PC-9 (cell line): Measurements from ENCODE around the gene TVP23B. TPM values are rescaled to one million over a fixed set of nuclear protein-coding genes. Genes with fewer than 3 reads are reported as not detected.
"Not testable (repeated sequence)": the region's sequence is repeated elsewhere in the genome, so short reads cannot be mapped to it uniquely, and the experiment has no call there.

Source experiments
- BruUV-seq: library from RNA; stranded (reverse); fragments of 400-500 nt; replicated peaks from 2 replicates; lab custom pipeline; 2021; lab: Mats Ljungman, UMichigan
- CTCF ChIA-PET: fragments of 300-600 bp; sonication (Branson Sonifier 250); formaldehyde crosslinking; loops from one replicate; lab custom pipeline; 2022; ENCODE audit warnings: antibody characterized with exemption; lab: Charles Lee
- POLR2A ChIA-PET: fragments of 300-600 bp; sonication (Branson Sonifier 250); formaldehyde crosslinking; loops from one replicate; lab custom pipeline; 2022; ENCODE audit warnings: antibody characterized with exemption; ENCODE audit not compliant: unreplicated experiment; lab: Charles Lee
- DNase-seq, 2 experiments: peaks; one replicate each; pipeline versions ENCODE4 v3.0.0 to v3.0.0-alpha.2; 2015 to 2022; ENCODE audit warnings: mixed read lengths in 1 of 2
- H2AFZ ChIP-seq: fragments of 200-600 bp; sonication (generic); 2 replicates; pipeline ENCODE4 v1.8.1; 2017; ENCODE audit warnings: antibody characterized with exemption
- H3F3A ChIP-seq: fragments of 200-600 bp; sonication (generic); 2 replicates; pipeline ENCODE4 v1.8.1; 2017; ENCODE audit warnings: antibody characterized with exemption, mild to moderate bottlenecking, low read depth; ENCODE audit not compliant: insufficient read depth
- H3K27ac ChIP-seq: fragments of 200-600 bp; sonication (generic); 2 replicates; pipeline ENCODE4 v1.6.1; 2016; ENCODE audit warnings: mixed run types
- H3K27me3 ChIP-seq: fragments of 200-600 bp; sonication (generic); 2 replicates; pipeline ENCODE4 v1.6.1; 2016; ENCODE audit warnings: low read depth, mixed run types; ENCODE audit not compliant: insufficient read depth
- H3K36me3 ChIP-seq: fragments of 200-600 bp; sonication (generic); 2 replicates; pipeline ENCODE4 v1.6.1; 2016; ENCODE audit warnings: low read depth, mixed run types
- H3K4me1 ChIP-seq: fragments of 200-600 bp; sonication (generic); replicated peaks from 2 replicates; pipeline ENCODE4 v1.6.1; 2016; ENCODE audit warnings: mixed run types; ENCODE audit not compliant: insufficient read depth
- H3K4me2 ChIP-seq: fragments of 200-600 bp; sonication (generic); 2 replicates; pipeline ENCODE4 v1.6.1; 2017; ENCODE audit warnings: mixed run types
- H3K4me3 ChIP-seq: fragments of 200-600 bp; sonication (generic); 2 replicates; pipeline ENCODE4 v1.6.1; 2016; ENCODE audit warnings: mixed run types
- H3K79me2 ChIP-seq: fragments of 200-600 bp; sonication (generic); 2 replicates; pipeline ENCODE4 v1.6.1; 2017; ENCODE audit warnings: low read depth, mixed run types
- H3K9me2 ChIP-seq: fragments of 200-600 bp; sonication (generic); 2 replicates; pipeline ENCODE4 v1.8.1; 2017; ENCODE audit warnings: mild to moderate bottlenecking; ENCODE audit not compliant: insufficient read depth
- H3K9me3 ChIP-seq: fragments of 200-600 bp; sonication (generic); 2 replicates; pipeline ENCODE4 v1.8.1; 2016; ENCODE audit warnings: low read depth; ENCODE audit not compliant: insufficient read depth
- H4K20me1 ChIP-seq: fragments of 200-600 bp; sonication (generic); 2 replicates; pipeline ENCODE4 v1.8.1; 2017; ENCODE audit not compliant: insufficient read depth
- intact Hi-C: fragments of 100-400 bp; cut with micrococcal nuclease; formaldehyde crosslinking; loops from one replicate; pipeline ENCODE4 v1.10.0; 2022; ENCODE audit not compliant: unreplicated experiment
- total RNA-seq: library from RNA; stranded (reverse); gene quantifications from 2 replicates; pipeline ENCODE4 v1.2.3, GENCODE V29; 2021

TVP23B gene
- total RNA-seq, 1 experiment from 2014 or later, result 56.4 TPM

- intact Hi-C loops, result not testable (repeated sequence)
Measured at GRCh38 chr17:18744726-18745125, 36.3 kb upstream of the TVP23B start.

GRCh38 chr17:18746551-18746950, 34.4 kb upstream of the TVP23B start:
- H3K27me3 ChIP-seq, H3K27ac ChIP-seq, H3K9me3 ChIP-seq, intact Hi-C loops, CTCF ChIA-PET, H4K20me1 ChIP-seq, DNase-seq, BruUV-seq, H3K9me2 ChIP-seq, H3F3A ChIP-seq, POLR2A ChIA-PET, H3K4me3 ChIP-seq, H3K79me2 ChIP-seq, H3K36me3 ChIP-seq, H3K4me2 ChIP-seq, H2AFZ ChIP-seq: not testable (repeated sequence)
- peaks cover 11% of the 10 kb centered on the region for H3K4me1 ChIP-seq

More at GRCh38 chr17:18744726-18745125, 36.3 kb upstream of the TVP23B start:
- BruUV-seq, H4K20me1 ChIP-seq, POLR2A ChIA-PET, H3K79me2 ChIP-seq, H3K4me3 ChIP-seq, H3K36me3 ChIP-seq, H3K27me3 ChIP-seq, H3K9me3 ChIP-seq, H3K9me2 ChIP-seq, CTCF ChIA-PET, H2AFZ ChIP-seq: not testable (repeated sequence)
- H3K27ac ChIP-seq, result 0 out of 2 replicates have a peak overlapping the region, but pooled peaks have one; percentile 12
- H3K4me2 ChIP-seq, result peak overlapping the region; percentile 22; the same call in 1 of the 2 replicates
- peaks cover 11% of the 10 kb centered on the region; the same call in 1 of the 2 replicates for H3F3A ChIP-seq
- DNase-seq, result peak in 1 of 2 experiments; percentile 36
- H3K4me1 ChIP-seq, result peaks cover 18% of the 10 kb centered on the region

- H3K27me3 ChIP-seq, H3K36me3 ChIP-seq, intact Hi-C loops, CTCF ChIA-PET, H4K20me1 ChIP-seq, H3K9me3 ChIP-seq, H3F3A ChIP-seq, H2AFZ ChIP-seq, H3K4me2 ChIP-seq, POLR2A ChIA-PET, H3K9me2 ChIP-seq, BruUV-seq, H3K27ac ChIP-seq, H3K4me3 ChIP-seq, DNase-seq, H3K79me2 ChIP-seq: not testable (repeated sequence)
- H3K4me1 ChIP-seq, result peaks cover 11% of the 10 kb centered on the region
Measured at GRCh38 chr17:18747501-18747900, 33.5 kb upstream of the TVP23B start.

GRCh38 chr17:18750242-18750641, 30.7 kb upstream of the TVP23B start:
- H3K4me2 ChIP-seq, H3K4me1 ChIP-seq, H3F3A ChIP-seq, BruUV-seq, POLR2A ChIA-PET, H3K27me3 ChIP-seq, DNase-seq, intact Hi-C loops, H3K36me3 ChIP-seq, H2AFZ ChIP-seq, H4K20me1 ChIP-seq, H3K9me3 ChIP-seq, H3K4me3 ChIP-seq, CTCF ChIA-PET, H3K27ac ChIP-seq, H3K9me2 ChIP-seq, H3K79me2 ChIP-seq: not testable (repeated sequence)

- POLR2A ChIA-PET, H3F3A ChIP-seq, H3K9me3 ChIP-seq, H3K79me2 ChIP-seq, H3K4me2 ChIP-seq, H2AFZ ChIP-seq, DNase-seq, H3K27me3 ChIP-seq, H3K4me1 ChIP-seq, H3K36me3 ChIP-seq, H3K27ac ChIP-seq, H3K9me2 ChIP-seq, intact Hi-C loops, H3K4me3 ChIP-seq, H4K20me1 ChIP-seq, BruUV-seq: not testable (repeated sequence)
- CTCF ChIA-PET, result interaction anchor here (0.7 kb wide), 1 partner anchor 19 kb away, joined by 4 read pairs; no protein-coding TSS in a partner anchor
Measured at GRCh38 chr17:18753829-18754409, 27.1 kb upstream of the TVP23B start.

DNA sequence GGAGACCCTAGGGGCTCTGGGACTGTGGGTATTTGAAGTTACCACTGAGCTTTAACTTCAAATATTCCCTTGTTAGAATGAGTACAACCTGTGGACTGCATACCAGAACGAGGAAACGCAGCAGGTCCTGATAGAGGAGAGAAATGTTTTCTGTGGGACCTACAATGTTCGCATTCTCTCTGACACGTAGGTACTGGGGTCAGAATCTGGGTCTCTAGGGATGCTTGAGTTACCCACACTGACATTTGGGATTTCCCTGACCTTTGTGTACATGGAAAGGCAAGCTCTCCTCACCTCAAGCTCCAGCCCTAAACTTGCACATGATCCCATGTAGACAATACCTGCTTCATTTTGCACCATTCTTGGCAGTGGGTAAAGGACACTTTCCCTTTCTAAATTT, 25.0 kb upstream of the TVP23B start:
- intact Hi-C loops, H2AFZ ChIP-seq, H3K9me3 ChIP-seq, H4K20me1 ChIP-seq, H3K9me2 ChIP-seq, H3K27ac ChIP-seq, H3K36me3 ChIP-seq, H3K4me2 ChIP-seq, H3K4me3 ChIP-seq, BruUV-seq, CTCF ChIA-PET, H3K4me1 ChIP-seq, DNase-seq, H3K27me3 ChIP-seq, H3F3A ChIP-seq, H3K79me2 ChIP-seq, POLR2A ChIA-PET: not testable (repeated sequence)

- H2AFZ ChIP-seq, H3K4me2 ChIP-seq, DNase-seq, H3K9me3 ChIP-seq, CTCF ChIA-PET, BruUV-seq, H3K79me2 ChIP-seq, H3K4me1 ChIP-seq, intact Hi-C loops, H4K20me1 ChIP-seq, H3F3A ChIP-seq, H3K36me3 ChIP-seq, H3K27ac ChIP-seq, H3K27me3 ChIP-seq, H3K9me2 ChIP-seq, POLR2A ChIA-PET, H3K4me3 ChIP-seq: not testable (repeated sequence)
Measured at GRCh38 chr17:18757368-18758044, 23.5 kb upstream of the TVP23B start.
